Prostate gland (tissue), 2 donors: ENCODE results near the gene RGSL1. TPM values are rescaled to one million over a fixed set of nuclear protein-coding genes. Genes with fewer than 3 reads are reported as not detected.

ENCODE experiments used
- DNase-seq: peaks from one replicate; pipeline ENCODE4 v3.0.0-alpha.2; 2019; ENCODE audit warnings: low spot score
- H3K27ac ChIP-seq, 2 donors: fragments of 200-600 bp; sonication (generic); 2 replicates each; pipeline ENCODE4 v1.5.1; 2017 to 2019
- H3K27me3 ChIP-seq: fragments of 200-600 bp; sonication (generic); replicated peaks from 2 replicates; pipeline ENCODE4 v1.5.1; 2019; ENCODE audit not compliant: insufficient read depth
- H3K36me3 ChIP-seq, 2 donors: fragments of 200-600 bp; sonication (generic); 1 replicate in 1 of 2; 2 replicates in 1 of 2; pipeline versions ENCODE4 v1.5.1 to v1.8.1; 2017 to 2019
- H3K4me1 ChIP-seq: fragments of 200-600 bp; sonication (generic); replicated peaks from 2 replicates; pipeline ENCODE4 v1.5.1; 2019
- H3K4me3 ChIP-seq, 2 donors: fragments of 200-600 bp; sonication (generic); 2 replicates each; pipeline ENCODE4 v1.5.1; 2017 to 2019
- H3K9me3 ChIP-seq: fragments of 200-600 bp; sonication (generic); 2 replicates; pipeline ENCODE4 v1.5.1; 2017
- CTCF ChIP-seq, 4 experiments: fragments of 200-600 bp in 2 of 4; fragments of 450-650 bp in 2 of 4; sonication (generic) in 2 of 4; IDR thresholded peaks; 1 replicate in 3 of 4; 2 replicates in 1 of 4; pipeline ENCODE4 v1.5.1; 2016 to 2019; ENCODE audit warnings: antibody characterized with exemption in 4 of 4, mild to moderate bottlenecking in 2 of 4, moderate library complexity in 2 of 4
- POLR2A ChIP-seq: fragments of 450-650 bp; IDR thresholded peaks from one replicate; pipeline ENCODE4 v1.6.1; 2016; ENCODE audit warnings: antibody characterized with exemption, mild to moderate bottlenecking
- POLR2AphosphoS5 ChIP-seq: sonication (generic); formaldehyde crosslinking; IDR thresholded peaks from one replicate; pipeline ENCODE4 v1.6.1; 2017; ENCODE audit warnings: antibody characterized with exemption
- WGBS: methylation state at CpG from one replicate; pipeline ENCODE4 v1.1.5; 2018; 5-methylcytosine and 5-hydroxymethylcytosine counted together
- intact Hi-C: fragments of 100-400 bp; cut with DNase I; formaldehyde crosslinking; loops from one replicate; pipeline ENCODE4 v1.14.2; 2022
- total RNA-seq, 2 donors: library from RNA; depleted of rRNA; stranded (reverse); fragments of >200 nt; gene quantifications; one replicate each; pipeline ENCODE4 v1.1.0, GENCODE V29; 2016

RGSL1 gene
- total RNA-seq, 2 donors from 2014 or later: 1.2 TPM; not detected in 1

- TF ChIP-seq CTCF (IDR thresholded peaks at IDR 0.05) (no peak), POLR2A (no peak)
- Histone ChIP-seq H3K4me3 (no peak overlapping the region), H3K4me1 (no peaks in the 10 kb centered on the region), H3K27ac (no peak overlapping the region), H3K27me3 (no peaks in the 10 kb centered on the region), H3K36me3 (no peaks in the 10 kb centered on the region), H3K9me3 (no peaks in the 10 kb centered on the region)
- intact Hi-C loops: no loop called here
- DNase-seq: no peak
- WGBS: 77% methylated on average over 11 of the region's 11 CpGs
Measured at GRCh38 chr1:182430263-182431068, 19.5 kb upstream of the RGSL1 start.

GRCh38 chr1:182431278-182431677 lies 18.7 kb upstream of the RGSL1 start:
- H3K27ac ChIP-seq: no peak overlapping the region
- WGBS: 58% methylated on average over 7 of the region's 7 CpGs
- no peaks in the 10 kb centered on the region for H3K9me3 ChIP-seq
- TF ChIP-seq POLR2A: no peak
- TF ChIP-seq POLR2AphosphoS5: no peak
- no peak for TF ChIP-seq CTCF (IDR thresholded peaks at IDR 0.05)
- intact Hi-C loops: no loop called here
- no peaks in the 10 kb centered on the region for H3K36me3 ChIP-seq
- no peaks in the 10 kb centered on the region for H3K4me1 ChIP-seq
- H3K4me3 ChIP-seq: no peak overlapping the region
- no peak for DNase-seq
- no peaks in the 10 kb centered on the region for H3K27me3 ChIP-seq

GRCh38 chr1:182433580-182433979 lies 16.4 kb upstream of the RGSL1 start:
- Histone ChIP-seq H3K4me3 (no peak overlapping the region), H3K27ac (no peak overlapping the region), H3K4me1 (no peaks in the 10 kb centered on the region), H3K36me3 (no peaks in the 10 kb centered on the region), H3K27me3 (no peaks in the 10 kb centered on the region), H3K9me3 (no peaks in the 10 kb centered on the region)
- intact Hi-C loops: no loop called here
- no peak for DNase-seq
- 91% methylated on average over 1 of the region's 1 CpG for WGBS
- TF ChIP-seq CTCF (IDR thresholded peaks at IDR 0.05) (no peak), POLR2AphosphoS5 (no peak), POLR2A (no peak)

GRCh38 chr1:182438326-182438725 lies 11.6 kb upstream of the RGSL1 start:
- TF ChIP-seq POLR2A (no peak), CTCF (IDR thresholded peaks at IDR 0.05) (no peak), POLR2AphosphoS5 (no peak)
- DNase-seq: no peak
- intact Hi-C loops: no loop called here
- H3K9me3 ChIP-seq: no peaks in the 10 kb centered on the region
- H3K36me3 ChIP-seq: no peaks in the 10 kb centered on the region
- H3K4me3 ChIP-seq: no peak overlapping the region
- H3K27me3 ChIP-seq: no peaks in the 10 kb centered on the region
- H3K27ac ChIP-seq: no peak overlapping the region
- 91% methylated on average over 1 of the region's 1 CpG for WGBS
- no peaks in the 10 kb centered on the region for H3K4me1 ChIP-seq

- H3K27me3 ChIP-seq: no peaks in the 10 kb centered on the region
- no peaks in the 10 kb centered on the region for H3K36me3 ChIP-seq
- no peak for TF ChIP-seq CTCF (IDR thresholded peaks at IDR 0.05)
- no peak for TF ChIP-seq POLR2AphosphoS5
- TF ChIP-seq POLR2A: no peak
- H3K9me3 ChIP-seq: no peaks in the 10 kb centered on the region
- H3K4me3 ChIP-seq: no peak overlapping the region
- DNase-seq: no peak
- WGBS: 92% methylated on average over 3 of the region's 3 CpGs
- no peaks in the 10 kb centered on the region for H3K4me1 ChIP-seq
- intact Hi-C loops: no loop called here
- H3K27ac ChIP-seq: no peak overlapping the region
Measured at GRCh38 chr1:182441719-182442118, 8.2 kb upstream of the RGSL1 start.
